ENCODE measurements around the gene SLC44A1.

Gene SLC44A1

DNA sequence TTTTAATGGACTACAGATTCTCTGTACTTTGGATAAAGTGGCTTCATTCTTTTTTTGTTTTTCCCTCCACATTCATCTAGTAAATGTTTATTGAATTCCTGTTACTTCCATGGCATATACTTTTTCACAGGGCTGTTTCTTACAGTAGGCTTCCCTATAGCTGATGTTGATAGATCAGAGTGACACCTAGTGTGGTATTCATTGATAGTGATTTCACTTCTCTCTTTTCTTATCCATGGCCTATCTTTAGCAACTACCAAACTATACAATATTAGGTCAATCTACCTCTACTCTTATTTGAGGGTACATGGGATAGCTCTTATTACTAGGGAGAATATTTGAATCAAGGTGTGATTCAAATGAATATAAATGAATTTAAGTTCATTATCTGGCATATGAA, 239.2 kb downstream of the SLC44A1 start:
- DNase-seq: no peak

DNA sequence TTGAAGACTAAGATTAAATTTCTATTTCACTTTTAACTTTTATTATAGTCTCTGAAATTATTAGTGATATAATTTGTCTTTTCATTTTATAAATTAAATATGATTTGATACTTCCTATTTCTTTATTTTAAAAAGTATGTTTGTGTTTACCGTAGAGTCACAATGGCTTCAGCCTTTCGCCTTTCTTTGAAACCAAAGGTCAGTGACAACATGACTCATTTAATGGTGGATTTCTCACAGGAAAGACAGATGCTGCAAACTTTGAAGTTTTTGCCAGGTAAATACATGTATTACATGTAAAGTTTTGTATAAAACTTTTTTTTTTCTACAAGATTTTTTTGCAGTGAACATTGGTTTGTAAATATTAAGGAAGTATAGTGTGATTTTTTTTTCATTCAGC, 239.8 kb downstream of the SLC44A1 start:
- no peak for DNase-seq

DNA sequence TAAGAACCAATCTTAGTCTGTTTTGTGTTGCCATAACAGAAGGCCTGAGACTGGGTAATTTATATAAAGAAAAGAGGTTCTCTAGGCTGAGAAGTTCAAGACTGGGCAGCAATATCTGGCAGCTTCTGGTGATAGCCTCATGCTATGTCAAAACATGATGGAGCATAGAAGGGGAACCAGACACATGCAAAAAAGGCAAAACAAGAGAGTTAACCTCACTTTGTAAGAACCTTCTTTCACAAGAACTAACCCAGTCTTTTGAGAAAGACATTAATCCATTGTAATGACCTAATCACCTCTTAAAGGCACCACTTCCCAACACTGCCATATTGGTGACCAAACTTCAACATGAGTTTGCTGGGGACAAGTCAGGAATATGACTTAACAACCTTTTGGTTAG, 240.7 kb downstream of the SLC44A1 start:
- peak in 2 of 4 experiments; percentile 2 to 32 for DNase-seq

Data from suppressor macrophage (primary cell).